Activated T-cell treated with anti-CD3 and anti-CD28 coated beads, Interleukin-2, amount 50 U/mL, for 24 hours (primary cell): ENCODE measurements around the gene RXFP1.

Experiments
- DNase-seq: peaks from one replicate; pipeline ENCODE4 v3.0.0-alpha.2; 2020
- H3K27ac Mint-ChIP-seq: 2 replicates; pipeline ENCODE4 v1.8.0; 2020; ENCODE audit warnings: mild to moderate bottlenecking, mixed read lengths
- H3K27me3 Mint-ChIP-seq: 2 replicates; pipeline ENCODE4 v1.8.0; 2020; ENCODE audit warnings: mixed read lengths
- H3K36me3 Mint-ChIP-seq: 2 replicates; pipeline ENCODE4 v1.8.0; 2020; ENCODE audit warnings: low read depth, mixed read lengths
- H3K4me1 Mint-ChIP-seq: 2 replicates; pipeline ENCODE4 v1.8.0; 2020; ENCODE audit warnings: low read depth, mixed read lengths
- H3K4me3 Mint-ChIP-seq: 2 replicates; pipeline ENCODE4 v1.8.0; 2020; ENCODE audit warnings: mild to moderate bottlenecking, moderate library complexity, mixed read lengths
- H3K9me3 Mint-ChIP-seq: 2 replicates; pipeline ENCODE4 v1.8.0; 2020; ENCODE audit warnings: mixed read lengths

The RXFP1 gene

GRCh38 chr4:158521484-158522088 lies at the start of gene RXFP1:
Gene RXFP1 (plus strand): TSS chr4:158521882. CDS start chr4:158521977, 95 bp downstream.
- no peaks in the 10 kb centered on the region for H3K9me3 Mint-ChIP-seq
- no peak within 1 kb of the TSS for H3K4me3 Mint-ChIP-seq
- no peaks in the 10 kb centered on the region for H3K36me3 Mint-ChIP-seq
- no peaks in the 10 kb centered on the region for H3K4me1 Mint-ChIP-seq
- no peak for DNase-seq
- H3K27me3 Mint-ChIP-seq: peaks cover 2% of the 10 kb centered on the region
- no peak within 1 kb of the TSS for H3K27ac Mint-ChIP-seq

- Mint-ChIP-seq H3K27me3 (no peaks in the 10 kb centered on the region), H3K27ac (no peak overlapping the region), H3K36me3 (no peaks in the 10 kb centered on the region), H3K4me3 (no peak overlapping the region), H3K4me1 (no peaks in the 10 kb centered on the region), H3K9me3 (peaks cover under 1% of the 10 kb centered on the region)
- no peak for DNase-seq
Observed at GRCh38 chr4:158481811-158482210, 39.9 kb upstream of the RXFP1 start.

GRCh38 chr4:158484173-158484885 lies 37.4 kb upstream of the RXFP1 start:
- H3K36me3 Mint-ChIP-seq: no peaks in the 10 kb centered on the region
- no peak for DNase-seq
- no peak overlapping the region for H3K27ac Mint-ChIP-seq
- no peak overlapping the region for H3K4me3 Mint-ChIP-seq
- peaks cover 6% of the 10 kb centered on the region for H3K9me3 Mint-ChIP-seq
- H3K4me1 Mint-ChIP-seq: no peaks in the 10 kb centered on the region
- H3K27me3 Mint-ChIP-seq: no peaks in the 10 kb centered on the region

GRCh38 chr4:158490629-158491028 lies 31.1 kb upstream of the RXFP1 start:
- Mint-ChIP-seq H3K9me3 (peaks cover 6% of the 10 kb centered on the region), H3K36me3 (no peaks in the 10 kb centered on the region), H3K27me3 (no peaks in the 10 kb centered on the region), H3K27ac (no peak overlapping the region), H3K4me3 (no peak overlapping the region), H3K4me1 (no peaks in the 10 kb centered on the region)
- DNase-seq: no peak

- Mint-ChIP-seq H3K27me3 (no peaks in the 10 kb centered on the region), H3K27ac (no peak overlapping the region), H3K36me3 (no peaks in the 10 kb centered on the region), H3K9me3 (peaks cover 2% of the 10 kb centered on the region), H3K4me3 (no peak overlapping the region), H3K4me1 (no peaks in the 10 kb centered on the region)
- DNase-seq: no peak
Observed at GRCh38 chr4:158492391-158492790, 29.3 kb upstream of the RXFP1 start.

- Mint-ChIP-seq H3K27me3 (peaks cover 5% of the 10 kb centered on the region), H3K27ac (no peak overlapping the region), H3K4me3 (no peak overlapping the region), H3K36me3 (no peaks in the 10 kb centered on the region), H3K4me1 (no peaks in the 10 kb centered on the region), H3K9me3 (no peaks in the 10 kb centered on the region)
- DNase-seq: peak; percentile 34
Observed at GRCh38 chr4:158496030-158496741, 25.5 kb upstream of the RXFP1 start.

- Mint-ChIP-seq H3K9me3 (peaks cover 3% of the 10 kb centered on the region), H3K27me3 (peaks cover 8% of the 10 kb centered on the region), H3K4me3 (no peak overlapping the region), H3K4me1 (no peaks in the 10 kb centered on the region), H3K27ac (no peak overlapping the region), H3K36me3 (no peaks in the 10 kb centered on the region)
- DNase-seq: no peak
Observed at GRCh38 chr4:158500054-158500453, 21.6 kb upstream of the RXFP1 start.

- Mint-ChIP-seq H3K4me3 (no peak overlapping the region), H3K27ac (no peak overlapping the region), H3K36me3 (no peaks in the 10 kb centered on the region), H3K4me1 (no peaks in the 10 kb centered on the region), H3K27me3 (no peaks in the 10 kb centered on the region), H3K9me3 (no peaks in the 10 kb centered on the region)
- no peak for DNase-seq
Observed at GRCh38 chr4:158513256-158513655, 8.4 kb upstream of the RXFP1 start.

- Mint-ChIP-seq H3K4me1 (no peaks in the 10 kb centered on the region), H3K36me3 (no peaks in the 10 kb centered on the region), H3K9me3 (no peaks in the 10 kb centered on the region), H3K27ac (no peak overlapping the region), H3K27me3 (no peaks in the 10 kb centered on the region), H3K4me3 (no peak overlapping the region)
- no peak for DNase-seq
Observed at GRCh38 chr4:158519226-158519625, 2.5 kb upstream of the RXFP1 start.

- H3K9me3 Mint-ChIP-seq: no peaks in the 10 kb centered on the region
- no peak for DNase-seq
- H3K27me3 Mint-ChIP-seq: peaks cover 2% of the 10 kb centered on the region
- no peak overlapping the region for H3K27ac Mint-ChIP-seq
- H3K36me3 Mint-ChIP-seq: no peaks in the 10 kb centered on the region
- H3K4me3 Mint-ChIP-seq: no peak overlapping the region
- H3K4me1 Mint-ChIP-seq: no peaks in the 10 kb centered on the region
Observed at GRCh38 chr4:158523990-158524535, 2.4 kb downstream of the RXFP1 start.

GRCh38 chr4:158527516-158527915 lies 5.8 kb downstream of the RXFP1 start:
- no peak for DNase-seq
- Mint-ChIP-seq H3K4me1 (no peaks in the 10 kb centered on the region), H3K27me3 (peaks cover 2% of the 10 kb centered on the region), H3K9me3 (no peaks in the 10 kb centered on the region), H3K27ac (no peak overlapping the region), H3K36me3 (no peaks in the 10 kb centered on the region), H3K4me3 (no peak overlapping the region)

GRCh38 chr4:158529505-158529904 lies 7.8 kb downstream of the RXFP1 start:
- Mint-ChIP-seq H3K27me3 (peaks cover 2% of the 10 kb centered on the region), H3K4me1 (no peaks in the 10 kb centered on the region), H3K4me3 (no peak overlapping the region), H3K9me3 (no peaks in the 10 kb centered on the region), H3K36me3 (no peaks in the 10 kb centered on the region), H3K27ac (no peak overlapping the region)
- no peak for DNase-seq

GRCh38 chr4:158530381-158530780 lies 8.7 kb downstream of the RXFP1 start:
- Mint-ChIP-seq H3K9me3 (peaks cover 3% of the 10 kb centered on the region), H3K27me3 (no peaks in the 10 kb centered on the region), H3K27ac (no peak overlapping the region), H3K36me3 (no peaks in the 10 kb centered on the region), H3K4me3 (no peak overlapping the region), H3K4me1 (peaks cover 5% of the 10 kb centered on the region)
- no peak for DNase-seq

GRCh38 chr4:158530898-158531297 lies 9.2 kb downstream of the RXFP1 start:
- Mint-ChIP-seq H3K4me3 (no peak overlapping the region), H3K36me3 (no peaks in the 10 kb centered on the region), H3K9me3 (peaks cover 3% of the 10 kb centered on the region), H3K4me1 (peaks cover 8% of the 10 kb centered on the region), H3K27ac (no peak overlapping the region), H3K27me3 (no peaks in the 10 kb centered on the region)
- DNase-seq: no peak
